ENCODE results near the gene DLG2.
"Not testable (repeated sequence)": the region's sequence is repeated elsewhere in the genome, so short reads cannot be mapped to it uniquely, and the experiment has no call there.

DLG2 gene

GRCh38 chr11:83427501-83427900 is 2199.6 kb downstream of the DLG2 start:
- TF ChIP-seq CTCF (IDR thresholded peaks at IDR 0.05; ENCODE audit: low read depth, low read length): no peak
- DNase-seq (ENCODE audit: low read depth, low spot score): no peak
- in situ Hi-C loops (cut with HindIII; ENCODE audit: low sequenced_read_pairs): no loop called here
- H3K4me3 ChIP-seq (ENCODE audit: low read depth, low read length): no peak overlapping the region

GRCh38 chr11:83425137-83425466 is 2202.0 kb downstream of the DLG2 start:
- in situ Hi-C loops (cut with HindIII; ENCODE audit: low sequenced_read_pairs): no loop called here
- TF ChIP-seq CTCF (IDR thresholded peaks at IDR 0.05; ENCODE audit: low read depth, low read length): no peak
- no peak overlapping the region for H3K4me3 ChIP-seq (ENCODE audit: low read depth, low read length)
- DNase-seq (ENCODE audit: low read depth, low spot score): no peak

GRCh38 chr11:83424376-83425136 is 2202.6 kb downstream of the DLG2 start:
- H3K4me3 ChIP-seq (ENCODE audit: low read depth, low read length): no peak overlapping the region
- TF ChIP-seq CTCF (IDR thresholded peaks at IDR 0.05; ENCODE audit: low read depth, low read length): no peak
- in situ Hi-C loops (cut with HindIII; ENCODE audit: low sequenced_read_pairs): no loop called here
- no peak for DNase-seq (ENCODE audit: low read depth, low spot score)

GRCh38 chr11:83422641-83423040 is 2204.5 kb downstream of the DLG2 start:
- in situ Hi-C loops (cut with HindIII; ENCODE audit: low sequenced_read_pairs); DNase-seq (ENCODE audit: low read depth, low spot score); H3K4me3 ChIP-seq (ENCODE audit: low read depth, low read length): not testable (repeated sequence)

GRCh38 chr11:83410605-83411565 is 2216.3 kb downstream of the DLG2 start:
- in situ Hi-C loops (cut with HindIII; ENCODE audit: low sequenced_read_pairs): no loop called here
- TF ChIP-seq CTCF (IDR thresholded peaks at IDR 0.05; ENCODE audit: low read depth, low read length): no peak
- no peak for DNase-seq (ENCODE audit: low read depth, low spot score)
- H3K4me3 ChIP-seq (ENCODE audit: low read depth, low read length): no peak overlapping the region

- no peak for DNase-seq (ENCODE audit: low read depth, low spot score)
- TF ChIP-seq CTCF (IDR thresholded peaks at IDR 0.05; ENCODE audit: low read depth, low read length): no peak
- no peak overlapping the region for H3K4me3 ChIP-seq (ENCODE audit: low read depth, low read length)
- in situ Hi-C loops (cut with HindIII; ENCODE audit: low sequenced_read_pairs): no loop called here
Observed at GRCh38 chr11:83409891-83410290, 2217.3 kb downstream of the DLG2 start.

- H3K4me3 ChIP-seq (ENCODE audit: low read depth, low read length): no peak overlapping the region
- DNase-seq (ENCODE audit: low read depth, low spot score): no peak
- no peak for TF ChIP-seq CTCF (IDR thresholded peaks at IDR 0.05; ENCODE audit: low read depth, low read length)
- in situ Hi-C loops (cut with HindIII; ENCODE audit: low sequenced_read_pairs): no loop called here
Observed at GRCh38 chr11:83409476-83409875, 2217.7 kb downstream of the DLG2 start.

All from astrocyte of the spinal cord (primary cell).